Activated CD4-positive, alpha-beta T cell treated with anti-CD3 and anti-CD28 coated beads for 1 hour (primary cell): ENCODE results near the gene SECTM1.

Source experiments
- DNase-seq: peaks from one replicate; pipeline ENCODE4 v3.0.0-alpha.2; 2020

The SECTM1 gene

GRCh38 chr17:82346342-82347300 lies 13.1 kb upstream of the SECTM1 start:
- no peak for DNase-seq

- no peak for DNase-seq
Measured at GRCh38 chr17:82345151-82345976, 11.8 kb upstream of the SECTM1 start.

GRCh38 chr17:82344175-82344907 lies 10.8 kb upstream of the SECTM1 start:
- DNase-seq, result no peak

- DNase-seq, result no peak
Measured at GRCh38 chr17:82343560-82343959, 10.0 kb upstream of the SECTM1 start.

GRCh38 chr17:82342361-82343079 lies 9.0 kb upstream of the SECTM1 start:
- no peak for DNase-seq

GRCh38 chr17:82339634-82340580 lies 6.3 kb upstream of the SECTM1 start:
- DNase-seq, result no peak

- DNase-seq, result no peak
Measured at GRCh38 chr17:82338858-82339633, 5.5 kb upstream of the SECTM1 start.

- no peak for DNase-seq
Measured at GRCh38 chr17:82334622-82335394, 1.2 kb upstream of the SECTM1 start.

- DNase-seq, result no peak
Measured at GRCh38 chr17:82334204-82334621, 647 bp upstream of the SECTM1 start.

- no peak for DNase-seq
Measured at GRCh38 chr17:82332669-82333278, 792 bp downstream of the SECTM1 start.

GRCh38 chr17:82331345-82331939 lies 2.1 kb downstream of the SECTM1 start:
- no peak for DNase-seq

GRCh38 chr17:82330322-82331239 lies 3.0 kb downstream of the SECTM1 start:
- DNase-seq, result no peak

GRCh38 chr17:82329683-82330321 lies 3.8 kb downstream of the SECTM1 start:
- no peak for DNase-seq

- no peak for DNase-seq
Measured at GRCh38 chr17:82328994-82329507, 4.5 kb downstream of the SECTM1 start.

- DNase-seq, result no peak
Measured at GRCh38 chr17:82328141-82328993, 5.2 kb downstream of the SECTM1 start.

GRCh38 chr17:82327757-82328140 lies 5.8 kb downstream of the SECTM1 start:
- DNase-seq, result no peak
